Mesothelial cell of epicardium (in vitro differentiated cells): Measurements from ENCODE around the gene TSHZ1. TPM values are rescaled to one million over a fixed set of nuclear protein-coding genes. Genes with fewer than 3 reads are reported as not detected.
"Not testable (repeated sequence)": the region's sequence is repeated elsewhere in the genome, so short reads cannot be mapped to it uniquely, and the experiment has no call there.

Experiments
- DNase-seq, 2 experiments: peaks; one replicate each; pipeline ENCODE4 v3.0.0; 2021; ENCODE audit warnings: low spot score in 2 of 2; ENCODE audit not compliant: unreplicated experiment in 2 of 2
- H3K27ac Mint-ChIP-seq: 2 replicates; pipeline ENCODE4 v1.8.0; 2021; ENCODE audit warnings: mixed read lengths
- H3K27me3 Mint-ChIP-seq: 2 replicates; pipeline ENCODE4 v1.8.0; 2021; ENCODE audit warnings: low read depth, mixed read lengths
- H3K36me3 Mint-ChIP-seq: 2 replicates; pipeline ENCODE4 v1.8.0; 2021; ENCODE audit warnings: mixed read lengths
- H3K4me1 Mint-ChIP-seq: 2 replicates; pipeline ENCODE4 v1.8.0; 2021; ENCODE audit warnings: mixed read lengths
- H3K4me3 Mint-ChIP-seq: 2 replicates; pipeline ENCODE4 v1.8.0; 2021; ENCODE audit warnings: mild to moderate bottlenecking, moderate library complexity, mixed read lengths
- H3K9me3 Mint-ChIP-seq: 2 replicates; pipeline ENCODE4 v1.8.0; 2021; ENCODE audit warnings: mixed read lengths
- total RNA-seq: library from RNA; stranded (reverse); gene quantifications from 3 replicates; pipeline ENCODE4 v1.2.1, GENCODE V29; 2021
- TF ChIP-seq, protein P1 (sequence below): fragments of 200-600 bp; sonication (generic); IDR thresholded peaks from one replicate; pipeline ENCODE4 v1.5.0; 2021; ENCODE audit warnings: antibody characterized with exemption; ENCODE audit not compliant: unreplicated experiment

Gene TSHZ1
- total RNA-seq, 1 donor from 2014 or later, result 48.6 TPM

DNA sequence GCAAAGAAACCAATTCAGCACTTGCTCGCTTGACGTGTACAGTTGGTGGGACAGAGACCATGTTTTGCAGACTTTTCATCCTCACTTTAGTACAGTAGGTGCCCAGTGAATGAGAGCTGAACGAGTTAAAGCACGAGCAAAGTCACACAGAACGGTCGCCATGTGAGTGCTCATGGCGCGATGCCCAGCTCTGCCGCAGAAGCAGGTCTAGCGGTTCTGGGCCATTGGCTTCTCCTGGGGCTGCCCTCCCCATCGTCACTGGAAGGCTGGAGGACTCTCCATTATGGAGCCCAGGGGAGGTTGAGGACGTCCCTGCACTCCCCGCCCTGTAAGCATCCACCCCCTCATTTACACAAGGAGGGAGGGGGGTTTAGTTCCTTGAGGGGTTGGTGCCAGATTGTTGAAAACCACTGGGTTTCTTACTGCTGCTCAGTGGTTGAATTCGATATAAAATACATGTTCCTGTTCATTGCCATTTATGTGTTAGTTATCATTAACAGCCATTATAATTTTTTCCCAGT, 26.6 kb upstream of the TSHZ1 start:
- peaks cover 5% of the 10 kb centered on the region for H3K36me3 Mint-ChIP-seq
- TF ChIP-seq, protein P1, sequence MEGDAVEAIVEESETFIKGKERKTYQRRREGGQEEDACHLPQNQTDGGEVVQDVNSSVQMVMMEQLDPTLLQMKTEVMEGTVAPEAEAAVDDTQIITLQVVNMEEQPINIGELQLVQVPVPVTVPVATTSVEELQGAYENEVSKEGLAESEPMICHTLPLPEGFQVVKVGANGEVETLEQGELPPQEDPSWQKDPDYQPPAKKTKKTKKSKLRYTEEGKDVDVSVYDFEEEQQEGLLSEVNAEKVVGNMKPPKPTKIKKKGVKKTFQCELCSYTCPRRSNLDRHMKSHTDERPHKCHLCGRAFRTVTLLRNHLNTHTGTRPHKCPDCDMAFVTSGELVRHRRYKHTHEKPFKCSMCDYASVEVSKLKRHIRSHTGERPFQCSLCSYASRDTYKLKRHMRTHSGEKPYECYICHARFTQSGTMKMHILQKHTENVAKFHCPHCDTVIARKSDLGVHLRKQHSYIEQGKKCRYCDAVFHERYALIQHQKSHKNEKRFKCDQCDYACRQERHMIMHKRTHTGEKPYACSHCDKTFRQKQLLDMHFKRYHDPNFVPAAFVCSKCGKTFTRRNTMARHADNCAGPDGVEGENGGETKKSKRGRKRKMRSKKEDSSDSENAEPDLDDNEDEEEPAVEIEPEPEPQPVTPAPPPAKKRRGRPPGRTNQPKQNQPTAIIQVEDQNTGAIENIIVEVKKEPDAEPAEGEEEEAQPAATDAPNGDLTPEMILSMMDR, result no peak
- no peak for DNase-seq
- no peak overlapping the region for H3K4me3 Mint-ChIP-seq
- peaks cover 15% of the 10 kb centered on the region for H3K9me3 Mint-ChIP-seq
- H3K27ac Mint-ChIP-seq, result no peak overlapping the region
- H3K27me3 Mint-ChIP-seq, result no peaks in the 10 kb centered on the region
- H3K4me1 Mint-ChIP-seq, result no peaks in the 10 kb centered on the region

DNA sequence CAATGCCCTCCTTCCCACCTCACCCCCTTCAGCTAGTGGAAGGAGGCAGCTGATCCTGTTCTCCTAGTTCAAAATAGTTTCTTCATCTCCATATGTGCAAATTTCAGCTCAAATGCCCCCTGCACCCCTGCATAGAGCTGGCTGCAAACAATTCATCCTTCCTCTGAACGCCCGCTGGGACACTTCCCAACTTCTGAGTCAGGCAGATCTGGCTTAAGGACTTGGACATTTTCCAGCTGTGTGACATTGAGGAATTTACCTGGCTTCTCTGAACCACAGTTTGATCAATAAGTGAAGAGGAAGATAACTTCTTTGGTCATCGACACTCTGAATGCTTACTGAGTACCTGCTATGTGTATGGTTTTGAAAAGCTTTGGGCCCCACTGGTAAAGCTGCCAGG, 25.1 kb upstream of the TSHZ1 start:
- H3K4me3 Mint-ChIP-seq, result no peak overlapping the region
- H3K27ac Mint-ChIP-seq, result no peak overlapping the region
- no peak for DNase-seq
- no peaks in the 10 kb centered on the region for H3K27me3 Mint-ChIP-seq
- TF ChIP-seq, protein P1, result no peak
- peaks cover 15% of the 10 kb centered on the region for H3K9me3 Mint-ChIP-seq
- peaks cover 7% of the 10 kb centered on the region for H3K36me3 Mint-ChIP-seq
- H3K4me1 Mint-ChIP-seq, result no peaks in the 10 kb centered on the region

DNA sequence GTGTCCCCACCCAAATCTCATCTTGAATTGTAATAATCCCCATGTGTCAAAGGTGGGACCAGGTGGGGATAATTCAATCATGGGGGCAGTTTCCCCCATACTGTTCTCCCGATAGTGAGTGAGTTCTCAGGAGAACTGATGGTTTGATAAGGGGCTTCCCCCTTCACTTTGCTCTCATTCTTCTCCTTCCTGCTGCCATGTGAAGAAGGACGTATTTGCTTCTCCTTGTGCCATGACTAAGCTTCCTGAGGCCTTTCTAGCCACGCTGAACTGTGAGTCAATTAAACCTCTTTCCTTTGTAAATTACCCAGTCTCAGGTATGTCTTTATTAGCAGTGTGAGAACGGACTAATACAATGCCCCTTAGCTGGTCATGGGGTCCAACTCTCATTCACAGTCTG, 22.9 kb upstream of the TSHZ1 start:
- H3K36me3 Mint-ChIP-seq, H3K9me3 Mint-ChIP-seq, H3K27ac Mint-ChIP-seq, H3K4me1 Mint-ChIP-seq, H3K27me3 Mint-ChIP-seq, DNase-seq, H3K4me3 Mint-ChIP-seq: not testable (repeated sequence)

DNA sequence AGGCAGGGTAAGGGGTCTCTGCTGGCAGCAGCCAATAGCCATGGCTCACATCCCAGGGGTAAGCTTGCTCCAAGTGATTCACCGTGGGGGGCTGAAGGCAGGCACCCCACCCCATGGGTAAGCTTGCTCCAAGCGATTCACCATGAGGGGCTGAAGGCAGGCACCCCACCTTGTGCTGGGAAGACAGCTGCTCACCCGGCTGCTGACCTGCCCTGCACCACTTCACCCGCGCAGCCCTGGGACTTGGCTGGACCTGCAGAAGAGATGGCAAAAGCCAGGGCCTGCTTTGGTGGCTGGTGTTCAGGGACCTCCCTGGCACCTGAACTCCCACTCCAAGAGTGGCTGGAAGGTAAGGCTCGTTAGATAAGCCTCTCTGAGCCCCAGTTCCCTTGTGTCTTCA, 20.9 kb upstream of the TSHZ1 start:
- Mint-ChIP-seq H3K9me3 (no peaks in the 10 kb centered on the region), H3K4me1 (no peaks in the 10 kb centered on the region), H3K27me3 (no peaks in the 10 kb centered on the region), H3K27ac (no peak overlapping the region), H3K4me3 (no peak overlapping the region), H3K36me3 (peaks cover 6% of the 10 kb centered on the region)
- no peak for DNase-seq
- TF ChIP-seq, protein P1, result no peak

DNA sequence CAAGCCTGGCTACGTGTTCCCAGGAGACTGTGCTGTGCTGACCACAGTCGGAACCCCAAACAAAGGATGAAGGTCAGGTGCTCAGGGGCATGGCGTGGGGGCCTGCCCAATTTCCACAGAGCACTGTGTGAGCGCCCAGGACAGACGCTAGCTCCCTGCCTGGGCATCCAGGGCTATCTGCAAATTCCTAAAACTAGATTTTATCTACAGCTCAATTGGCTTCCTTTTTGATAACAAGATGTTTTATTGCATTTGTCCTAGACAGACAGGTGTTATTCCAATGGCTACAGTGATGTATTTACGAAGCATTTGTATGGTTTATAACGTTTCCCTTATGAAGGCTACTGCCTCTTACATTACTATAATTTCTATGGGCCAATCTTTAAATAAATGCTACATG, 17.7 kb upstream of the TSHZ1 start:
- H3K27me3 Mint-ChIP-seq, result no peaks in the 10 kb centered on the region
- no peaks in the 10 kb centered on the region for H3K9me3 Mint-ChIP-seq
- H3K4me3 Mint-ChIP-seq, result no peak overlapping the region
- H3K4me1 Mint-ChIP-seq, result peaks cover 2% of the 10 kb centered on the region
- H3K27ac Mint-ChIP-seq, result no peak overlapping the region
- no peak for DNase-seq
- peaks cover 16% of the 10 kb centered on the region for H3K36me3 Mint-ChIP-seq
- TF ChIP-seq, protein P1, result no peak

DNA sequence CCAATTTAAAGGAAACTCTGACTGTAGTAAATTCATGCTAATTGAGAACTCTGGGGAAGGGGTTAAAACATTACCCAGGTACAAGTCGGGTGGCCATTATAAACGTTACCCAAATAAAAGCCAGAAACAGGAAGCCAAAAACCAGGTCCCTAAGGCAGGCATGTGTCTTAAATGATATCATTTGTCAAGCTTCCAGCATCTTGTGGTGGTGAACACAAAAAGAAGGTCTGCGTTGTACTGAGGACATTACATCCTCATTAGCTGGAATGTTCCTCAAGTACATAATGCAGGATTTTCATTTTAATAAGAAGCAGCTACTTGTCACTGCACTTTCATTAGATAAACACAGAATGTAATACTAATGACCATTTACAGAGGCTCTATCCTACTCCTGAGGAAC, 12.6 kb upstream of the TSHZ1 start:
- no peak overlapping the region for H3K27ac Mint-ChIP-seq
- H3K4me3 Mint-ChIP-seq, result no peak overlapping the region
- H3K4me1 Mint-ChIP-seq, result peaks cover 40% of the 10 kb centered on the region
- H3K27me3 Mint-ChIP-seq, result no peaks in the 10 kb centered on the region
- no peaks in the 10 kb centered on the region for H3K9me3 Mint-ChIP-seq
- TF ChIP-seq, protein P1, result no peak
- no peak for DNase-seq
- H3K36me3 Mint-ChIP-seq, result peaks cover 29% of the 10 kb centered on the region
